RWPE2 (cell line): ENCODE measurements around the gene ALMS1.
"Not testable (repeated sequence)": the region's sequence is repeated elsewhere in the genome, so short reads cannot be mapped to it uniquely, and the experiment has no call there.

Experiments
- ATAC-seq: fragments of 200-7000 bp; cut with Tn5 transposase; 3 replicates; pipeline ENCODE4 v1.9.1; 2021; ENCODE audit warnings: low read depth
- DNase-seq: peaks from one replicate; pipeline ENCODE4 v3.0.0-alpha.2; 2020; ENCODE audit warnings: low spot score
- H3K27ac ChIP-seq: fragments of 450-650 bp; 2 replicates; pipeline ENCODE4 v1.5.1; 2017; ENCODE audit warnings: mild to moderate bottlenecking; ENCODE audit not compliant: poor library complexity, severe bottlenecking
- H3K27me3 ChIP-seq: fragments of 250-450 bp; sonication (Bioruptor Pico); 2 replicates; pipeline ENCODE4 v1.5.1; 2021; ENCODE audit warnings: mild to moderate bottlenecking, moderate library complexity; ENCODE audit not compliant: insufficient read depth, poor library complexity, severe bottlenecking
- H3K36me3 ChIP-seq: fragments of 250-450 bp; sonication (Bioruptor Pico); 2 replicates; pipeline ENCODE4 v1.5.1; 2020; ENCODE audit warnings: low read depth, mild to moderate bottlenecking, moderate library complexity
- H3K4me1 ChIP-seq: fragments of 250-450 bp; sonication (Bioruptor Pico); 2 replicates; pipeline ENCODE4 v1.5.1; 2021; ENCODE audit warnings: mild to moderate bottlenecking, moderate library complexity; ENCODE audit not compliant: insufficient read depth, poor library complexity, severe bottlenecking
- H3K4me3 ChIP-seq: fragments of 250-450 bp; sonication (Bioruptor Pico); 2 replicates; pipeline ENCODE4 v1.5.1; 2021; ENCODE audit warnings: mild to moderate bottlenecking, moderate library complexity; ENCODE audit not compliant: severe bottlenecking
- H3K9me3 ChIP-seq: fragments of 250-450 bp; sonication (Bioruptor Pico); 2 replicates; pipeline ENCODE4 v1.5.1; 2021; ENCODE audit warnings: mild to moderate bottlenecking, moderate library complexity; ENCODE audit not compliant: severe bottlenecking
- CTCF ChIP-seq: fragments of 450-650 bp; IDR thresholded peaks from one replicate; pipeline ENCODE4 v1.5.1; 2017; ENCODE audit warnings: mild to moderate bottlenecking, moderate library complexity; ENCODE audit not compliant: poor library complexity, severe bottlenecking

Gene ALMS1

GRCh38 chr2:73385504-73386341 lies at the start of gene ALMS1:
Gene ALMS1 (plus strand): TSS chr2:73385836. CDS start chr2:73385869, 33 bp downstream.
- peak within 1 kb of the TSS; percentile 55 for H3K4me3 ChIP-seq
- TF ChIP-seq CTCF: no peak
- DNase-seq: peak; percentile 92
- H3K27ac ChIP-seq: peak within 1 kb of the TSS; percentile 62
- ATAC-seq: peak; percentile 87
- H3K27me3 ChIP-seq: no peaks in the 10 kb centered on the region
- H3K36me3 ChIP-seq: no peaks in the 10 kb centered on the region
- H3K4me1 ChIP-seq: peaks cover 11% of the 10 kb centered on the region
- no peaks in the 10 kb centered on the region for H3K9me3 ChIP-seq

GRCh38 chr2:73337828-73338227 lies 47.8 kb upstream of the ALMS1 start:
- Histone ChIP-seq H3K4me1 (no peaks in the 10 kb centered on the region), H3K4me3 (no peak overlapping the region)
- no peak for TF ChIP-seq CTCF

GRCh38 chr2:73339201-73339600 lies 46.4 kb upstream of the ALMS1 start:
- Histone ChIP-seq H3K4me3 (no peak overlapping the region), H3K36me3 (no peaks in the 10 kb centered on the region), H3K9me3 (no peaks in the 10 kb centered on the region), H3K27me3 (peaks cover under 1% of the 10 kb centered on the region), H3K27ac (no peak overlapping the region), H3K4me1 (no peaks in the 10 kb centered on the region)
- no peak for ATAC-seq
- TF ChIP-seq CTCF: no peak
- DNase-seq: no peak

More at GRCh38 chr2:73337828-73338227, 47.8 kb upstream of the ALMS1 start:
- no peak for ATAC-seq
- Histone ChIP-seq H3K27ac (no peak overlapping the region), H3K27me3 (peaks cover 4% of the 10 kb centered on the region), H3K36me3 (no peaks in the 10 kb centered on the region), H3K9me3 (no peaks in the 10 kb centered on the region)
- DNase-seq: no peak

GRCh38 chr2:73341039-73341438 lies 44.6 kb upstream of the ALMS1 start:
- ATAC-seq (no peak), DNase-seq (no peak)
- no peaks in the 10 kb centered on the region for H3K9me3 ChIP-seq
- no peaks in the 10 kb centered on the region for H3K36me3 ChIP-seq
- no peak for TF ChIP-seq CTCF
- no peak overlapping the region for H3K4me3 ChIP-seq
- no peaks in the 10 kb centered on the region for H3K4me1 ChIP-seq
- no peak overlapping the region for H3K27ac ChIP-seq
- no peaks in the 10 kb centered on the region for H3K27me3 ChIP-seq

- Histone ChIP-seq H3K27ac (no peak overlapping the region), H3K4me3 (no peak overlapping the region), H3K4me1 (no peaks in the 10 kb centered on the region), H3K36me3 (no peaks in the 10 kb centered on the region), H3K9me3 (no peaks in the 10 kb centered on the region), H3K27me3 (peaks cover 3% of the 10 kb centered on the region)
- no peak for TF ChIP-seq CTCF
- no peak for DNase-seq
- ATAC-seq: no peak
These were observed 41.6 kb upstream of the ALMS1 start for GRCh38 chr2:73343992-73344391.

GRCh38 chr2:73344747-73345146 lies 40.9 kb upstream of the ALMS1 start:
- H3K27me3 ChIP-seq, DNase-seq, ATAC-seq, H3K27ac ChIP-seq, H3K4me1 ChIP-seq, H3K9me3 ChIP-seq, H3K4me3 ChIP-seq, H3K36me3 ChIP-seq: not testable (repeated sequence)
